Renal cortex interstitium (tissue), 11 donors: ENCODE measurements around the gene XYLT1. TPM values are rescaled to one million over a fixed set of nuclear protein-coding genes. Genes with fewer than 3 reads are reported as not detected.

Source experiments
- DNase-seq, 11 donors: peaks; one replicate each; pipeline ENCODE4 v3.0.0-alpha.2; 2013; ENCODE audit warnings: low read depth in 9 of 11, low spot score in 4 of 11; ENCODE audit errors: extremely low read depth in 1 of 11
- polyA plus RNA-seq, 3 donors: library from polyadenylated mRNA; unstranded; fragments of 120-200 nt; gene quantifications; one replicate each; pipeline ENCODE4 v1.2.1, GENCODE V29; 2013; ENCODE audit not compliant: insufficient read length in 3 of 3

XYLT1 gene
- polyA plus RNA-seq, 3 donors, result 6.8 to 10.5 (median 7.8) TPM

DNA sequence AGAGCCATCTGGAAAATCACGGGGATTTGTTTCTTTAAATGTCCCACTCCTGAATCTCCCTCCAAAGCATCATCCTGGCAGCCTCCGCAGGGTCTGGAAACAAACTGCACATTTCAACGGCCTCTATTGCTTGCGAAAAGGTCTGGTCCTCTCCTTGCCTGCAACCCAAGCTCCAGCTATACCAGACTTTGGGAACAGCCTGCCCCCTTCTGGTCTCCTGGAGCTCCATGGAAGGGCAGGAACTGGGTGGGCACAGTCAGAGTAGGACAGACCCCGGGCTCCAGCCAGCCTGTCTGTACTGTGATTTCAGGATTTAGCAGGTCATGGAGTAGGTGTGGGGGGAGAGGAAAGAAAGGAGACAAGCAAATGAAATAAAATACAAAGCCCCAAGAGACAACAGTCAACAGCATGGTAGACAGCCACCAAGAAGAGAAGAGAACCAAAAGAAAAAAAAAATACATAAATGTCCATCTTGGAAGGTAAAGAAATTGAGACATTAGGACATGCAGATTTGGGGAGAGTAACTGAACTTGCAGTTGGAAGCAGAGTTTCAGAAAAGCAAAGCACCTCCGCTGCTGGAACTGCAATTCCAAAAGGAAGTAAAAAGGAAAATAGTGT lies 2.7 kb downstream of the XYLT1 start:
- peak in 8 of 11 donors; percentile 47 to 76 (median 64) for DNase-seq

DNA sequence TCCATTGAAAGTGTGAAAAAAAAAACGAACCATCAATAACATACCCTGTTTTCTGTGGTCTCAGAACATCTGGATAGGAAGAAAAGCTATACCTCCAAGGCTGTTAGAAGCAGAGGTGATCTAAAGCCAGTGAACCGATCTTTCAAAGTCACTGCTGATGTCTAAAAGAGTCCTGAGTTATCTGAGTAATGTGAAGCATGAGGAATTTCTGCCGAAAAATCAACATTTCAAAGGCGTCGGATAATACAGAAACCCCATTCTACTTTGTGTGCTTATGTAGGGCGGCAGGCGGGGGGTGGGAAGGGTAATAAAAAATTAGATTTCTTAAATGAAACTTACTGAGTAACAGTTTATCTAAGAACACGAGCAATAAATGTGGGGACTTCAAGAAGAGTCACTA lies 3.9 kb downstream of the XYLT1 start:
- no peak for DNase-seq

DNA sequence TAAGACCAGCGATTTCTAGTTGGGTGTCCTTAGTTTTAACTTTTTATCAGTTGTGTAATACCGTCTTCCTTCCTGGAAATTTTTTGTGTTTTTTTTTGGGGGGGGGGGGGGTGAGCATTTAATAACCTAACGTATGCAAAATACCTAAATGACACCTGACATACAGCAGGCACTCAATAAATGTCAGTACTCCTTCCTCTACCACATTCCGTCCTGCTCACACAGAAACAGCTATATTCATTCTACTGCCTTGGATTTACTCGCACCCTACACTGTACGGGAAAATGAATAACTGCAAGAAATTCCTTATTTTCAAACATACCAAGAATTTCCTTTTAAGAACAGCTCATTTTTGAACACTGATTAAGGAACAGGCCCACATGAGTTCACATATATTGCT lies 5.3 kb downstream of the XYLT1 start:
- DNase-seq, result no peak

DNA sequence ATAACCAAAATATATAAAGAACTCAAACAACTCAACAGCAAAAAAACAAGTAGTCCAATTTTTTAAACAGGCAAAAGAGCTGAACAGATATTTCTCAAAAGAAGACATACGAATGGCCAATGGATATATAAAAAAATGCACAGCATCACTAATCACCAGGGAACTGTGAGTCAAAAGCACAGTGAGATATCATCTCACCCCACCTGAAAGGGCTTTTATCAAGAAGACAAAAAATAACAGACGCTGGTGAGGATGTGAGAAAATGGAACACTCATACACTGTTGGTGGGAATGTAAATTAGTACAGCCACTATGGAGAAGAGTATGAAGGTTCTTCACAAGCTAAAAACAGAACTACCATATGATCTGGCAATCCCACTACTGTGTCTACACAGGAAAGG lies 7.4 kb downstream of the XYLT1 start:
- no peak for DNase-seq

DNA sequence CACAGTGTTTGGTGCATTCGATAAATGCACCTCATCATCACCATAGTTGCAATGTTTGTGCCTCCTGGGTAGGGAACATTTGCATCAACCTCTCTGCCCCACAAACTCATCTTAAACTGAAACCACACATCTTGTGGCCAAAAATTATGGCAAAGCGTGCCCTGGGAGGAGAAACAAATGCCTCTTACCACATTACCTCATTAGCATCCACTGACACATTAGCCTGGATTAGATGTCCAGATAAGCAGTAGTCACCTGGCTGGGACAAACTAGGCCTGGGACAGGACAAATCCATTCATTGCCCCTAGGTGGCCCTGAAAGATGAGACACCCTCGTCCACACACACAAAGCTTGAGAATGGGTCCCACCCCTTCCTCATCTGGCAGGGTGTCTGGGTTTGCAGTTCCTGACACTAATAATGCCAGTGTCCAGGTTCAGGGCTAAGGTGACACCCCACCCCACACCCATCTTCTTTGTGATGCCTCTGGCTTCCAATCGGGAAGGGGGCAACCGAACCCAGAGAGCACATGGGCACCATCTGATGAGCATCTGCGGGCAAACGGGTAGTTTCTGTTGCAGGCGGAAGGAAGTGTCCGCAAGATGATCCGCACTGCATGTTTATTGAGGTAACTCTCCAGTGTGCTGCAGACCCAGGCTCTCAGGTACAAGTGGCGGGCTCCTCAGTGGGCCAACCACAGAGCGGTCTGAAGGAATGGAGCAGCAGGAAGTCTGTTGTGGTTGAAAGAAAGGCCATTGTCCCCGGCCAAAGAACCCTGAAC lies 8.6 kb downstream of the XYLT1 start:
- no peak for DNase-seq

DNA sequence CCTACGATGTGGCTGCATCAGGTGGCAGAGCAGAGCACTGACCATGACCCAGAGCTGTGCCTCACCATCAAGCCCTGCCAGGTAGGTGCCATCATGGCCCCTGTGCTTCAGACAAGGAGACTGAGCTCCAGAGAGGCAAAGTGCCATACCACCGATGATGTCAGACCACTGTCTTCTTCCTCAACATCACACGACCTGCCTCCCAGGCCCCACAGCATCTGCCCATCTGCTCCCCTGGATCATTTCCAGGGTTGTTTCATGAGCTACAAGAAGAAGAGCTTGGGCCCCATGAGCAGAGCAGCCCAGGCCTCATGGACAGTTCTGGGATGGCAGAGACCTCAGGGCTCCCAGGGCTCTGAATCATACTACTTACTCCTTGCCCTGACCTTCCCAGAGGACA lies 9.9 kb downstream of the XYLT1 start:
- DNase-seq, result no peak

DNA sequence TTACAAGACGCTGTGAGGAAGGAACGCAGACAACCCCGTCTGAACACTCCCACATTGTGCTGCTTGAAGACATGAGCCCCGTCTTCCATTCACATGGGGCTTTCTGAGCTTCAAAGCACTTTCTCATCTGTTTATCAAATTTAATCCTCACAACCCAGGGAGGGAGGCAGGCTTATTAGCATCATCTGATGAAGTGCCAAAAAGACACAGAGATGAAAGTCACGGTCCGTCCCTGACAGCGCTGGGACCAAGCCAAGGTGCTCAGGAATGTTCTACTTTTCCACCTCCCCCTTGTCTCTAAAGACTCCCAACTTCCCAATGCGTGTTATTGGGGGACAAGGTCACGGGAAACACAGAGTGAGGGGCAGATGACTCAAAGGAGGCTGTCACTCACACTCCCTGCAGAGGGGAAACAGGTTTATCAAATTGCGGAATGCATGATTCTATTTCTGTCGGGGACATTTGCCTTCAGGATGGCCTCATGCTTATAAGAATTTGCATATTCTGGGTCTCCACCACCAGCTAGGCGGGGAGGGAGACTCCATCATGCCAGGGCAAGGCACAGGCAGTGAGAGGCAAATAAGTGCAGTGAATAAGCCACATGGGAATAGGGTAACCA lies 10.7 kb downstream of the XYLT1 start:
- no peak for DNase-seq

DNA sequence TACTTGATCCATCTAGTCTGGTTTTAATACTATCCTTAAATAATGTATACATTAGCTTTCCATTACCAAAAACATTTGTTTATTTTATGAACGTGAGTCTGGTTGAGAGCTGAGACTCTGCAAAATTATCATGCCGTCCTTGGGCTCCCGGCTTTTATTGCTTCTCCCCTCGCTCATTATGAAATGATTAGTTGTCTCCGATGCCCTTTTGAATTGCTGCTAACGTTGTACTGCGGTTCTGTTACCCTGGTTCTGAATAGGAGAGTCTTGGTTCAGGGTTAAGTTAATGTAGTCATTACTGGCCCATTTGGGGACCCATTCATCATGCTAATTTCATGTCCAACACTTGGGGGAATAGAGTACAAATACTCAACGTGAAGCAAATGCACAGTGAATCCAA lies 12.8 kb downstream of the XYLT1 start:
- no peak for DNase-seq

DNA sequence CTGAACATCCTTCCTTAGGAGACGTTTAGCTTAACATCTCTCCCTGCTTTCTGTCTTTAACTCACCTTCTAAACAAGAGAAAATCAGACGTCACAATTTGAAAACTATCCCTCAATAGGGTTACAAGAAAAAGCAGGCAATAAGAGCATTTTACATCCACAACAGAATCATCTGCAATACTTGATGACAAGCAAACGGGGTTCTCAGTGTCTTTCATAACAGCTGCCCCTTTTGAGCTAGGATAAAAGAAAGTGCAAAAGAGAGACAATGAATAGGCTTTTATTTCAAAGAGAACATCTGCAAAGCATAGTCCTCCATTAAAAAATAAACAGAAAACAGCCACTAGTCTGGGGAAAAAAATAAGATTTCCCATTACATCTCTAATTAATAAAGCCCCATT lies 13.2 kb downstream of the XYLT1 start:
- no peak for DNase-seq

DNA sequence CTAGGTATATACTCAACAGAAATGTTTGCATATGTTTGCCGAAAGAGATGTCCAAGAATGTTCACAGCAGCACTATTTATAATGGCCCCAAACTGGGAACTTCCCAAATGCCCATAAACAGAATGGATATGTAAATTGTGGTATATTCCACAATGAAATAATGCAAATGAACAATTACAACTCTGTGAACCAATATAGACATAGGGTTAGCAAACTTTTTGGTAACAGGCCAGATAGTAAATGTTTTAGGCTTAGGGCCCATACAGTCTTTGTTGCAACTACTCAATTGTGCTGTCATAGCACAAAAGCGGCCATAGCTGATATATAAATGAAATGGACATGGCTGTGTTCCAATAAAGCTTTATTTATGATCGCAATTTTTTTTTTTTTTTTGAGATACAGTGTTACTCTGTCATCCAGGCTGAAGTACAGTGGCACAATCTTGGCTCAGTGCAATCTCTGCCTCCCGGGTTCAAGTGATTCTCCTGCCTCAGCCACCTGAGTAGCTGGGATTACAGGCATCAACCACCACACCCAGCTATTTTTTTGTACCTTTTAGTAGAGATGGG lies 16.5 kb downstream of the XYLT1 start:
- DNase-seq, result no peak

DNA sequence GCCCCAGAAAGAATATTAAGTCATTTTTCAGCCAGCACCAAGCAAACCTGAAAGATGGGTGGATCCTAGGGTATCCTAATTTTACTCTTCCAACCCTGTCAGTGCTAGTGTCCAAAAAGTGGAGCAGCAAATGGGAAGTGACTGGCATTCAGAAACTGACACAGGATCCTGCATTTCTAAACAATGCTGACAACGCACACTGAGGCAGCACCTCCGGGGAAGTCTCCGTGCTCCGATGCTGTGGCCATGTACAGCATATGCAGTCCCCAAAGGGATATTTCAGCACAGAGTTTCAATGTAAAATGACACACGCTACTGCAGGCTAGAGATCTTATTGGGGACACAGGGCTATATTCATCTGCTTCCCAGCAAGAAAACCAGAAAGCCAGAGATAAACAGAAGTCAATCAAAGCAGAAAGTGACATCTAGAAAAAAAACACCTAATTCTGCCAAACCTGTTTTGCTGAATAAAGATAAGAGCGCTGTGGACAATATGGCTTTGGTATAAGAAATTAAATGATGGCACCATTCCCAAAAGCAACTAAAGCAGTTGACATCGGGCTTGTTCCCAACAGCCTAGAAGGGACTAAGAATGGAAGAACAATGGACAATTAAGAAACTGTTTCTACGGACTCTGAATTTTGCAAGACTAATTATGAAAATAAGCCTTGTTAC lies 17.3 kb downstream of the XYLT1 start:
- DNase-seq, result no peak

DNA sequence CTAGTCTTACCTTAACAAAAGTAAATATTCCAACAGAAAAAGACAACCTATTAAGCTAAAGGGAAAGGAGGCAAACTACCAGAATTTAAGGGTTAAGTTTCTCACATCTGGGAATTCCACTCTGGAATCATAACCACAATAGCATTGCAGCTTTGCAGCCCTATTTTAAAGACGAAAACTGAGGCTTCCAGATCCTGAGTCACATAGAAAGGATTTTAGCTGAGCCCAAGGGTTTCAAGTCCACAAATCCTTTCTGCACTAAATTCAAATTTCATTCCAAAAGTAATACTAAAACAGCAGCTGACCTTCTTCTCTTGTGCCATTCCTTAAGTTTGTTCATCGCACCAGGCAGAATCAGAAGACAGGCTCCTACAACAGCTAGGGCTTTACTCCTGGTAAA lies 17.8 kb downstream of the XYLT1 start:
- no peak for DNase-seq

DNA sequence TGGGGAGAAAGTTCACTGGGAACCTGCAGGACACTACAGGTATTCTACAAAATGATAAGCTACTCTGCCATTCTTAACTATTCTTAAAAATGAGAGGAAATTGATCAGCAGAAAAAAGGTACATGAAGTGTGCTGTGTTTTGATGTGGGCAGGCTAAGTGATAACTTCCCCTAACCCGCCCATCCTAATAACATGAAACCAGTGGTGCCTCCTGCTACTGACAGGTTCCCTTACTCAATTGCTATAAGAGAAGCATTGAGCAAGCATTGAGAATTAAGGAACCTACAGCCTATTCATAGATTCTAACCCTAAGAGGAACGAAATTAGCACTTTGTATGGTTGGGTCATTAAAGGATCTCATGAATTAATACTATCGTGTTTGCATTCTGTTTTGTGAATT lies 18.9 kb downstream of the XYLT1 start:
- no peak for DNase-seq

DNA sequence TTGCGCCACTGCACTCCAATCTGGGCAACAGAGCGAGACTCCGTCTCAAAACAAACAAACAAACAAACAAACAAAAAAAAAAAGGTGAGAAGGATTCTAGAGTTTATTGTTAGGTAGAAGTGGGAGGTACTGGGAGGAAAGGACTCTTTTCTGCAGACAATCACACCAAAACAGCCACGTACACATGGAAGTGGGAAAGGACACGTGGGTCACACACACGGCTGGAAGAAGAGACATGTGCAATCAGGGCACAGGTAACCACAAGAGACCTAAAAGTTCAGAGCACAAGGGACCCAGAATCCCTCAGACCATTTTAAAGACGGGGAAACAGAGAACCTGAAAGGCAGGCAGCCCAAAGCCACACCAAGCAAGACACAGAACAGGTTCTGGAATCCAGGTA lies 20.5 kb downstream of the XYLT1 start:
- no peak for DNase-seq

DNA sequence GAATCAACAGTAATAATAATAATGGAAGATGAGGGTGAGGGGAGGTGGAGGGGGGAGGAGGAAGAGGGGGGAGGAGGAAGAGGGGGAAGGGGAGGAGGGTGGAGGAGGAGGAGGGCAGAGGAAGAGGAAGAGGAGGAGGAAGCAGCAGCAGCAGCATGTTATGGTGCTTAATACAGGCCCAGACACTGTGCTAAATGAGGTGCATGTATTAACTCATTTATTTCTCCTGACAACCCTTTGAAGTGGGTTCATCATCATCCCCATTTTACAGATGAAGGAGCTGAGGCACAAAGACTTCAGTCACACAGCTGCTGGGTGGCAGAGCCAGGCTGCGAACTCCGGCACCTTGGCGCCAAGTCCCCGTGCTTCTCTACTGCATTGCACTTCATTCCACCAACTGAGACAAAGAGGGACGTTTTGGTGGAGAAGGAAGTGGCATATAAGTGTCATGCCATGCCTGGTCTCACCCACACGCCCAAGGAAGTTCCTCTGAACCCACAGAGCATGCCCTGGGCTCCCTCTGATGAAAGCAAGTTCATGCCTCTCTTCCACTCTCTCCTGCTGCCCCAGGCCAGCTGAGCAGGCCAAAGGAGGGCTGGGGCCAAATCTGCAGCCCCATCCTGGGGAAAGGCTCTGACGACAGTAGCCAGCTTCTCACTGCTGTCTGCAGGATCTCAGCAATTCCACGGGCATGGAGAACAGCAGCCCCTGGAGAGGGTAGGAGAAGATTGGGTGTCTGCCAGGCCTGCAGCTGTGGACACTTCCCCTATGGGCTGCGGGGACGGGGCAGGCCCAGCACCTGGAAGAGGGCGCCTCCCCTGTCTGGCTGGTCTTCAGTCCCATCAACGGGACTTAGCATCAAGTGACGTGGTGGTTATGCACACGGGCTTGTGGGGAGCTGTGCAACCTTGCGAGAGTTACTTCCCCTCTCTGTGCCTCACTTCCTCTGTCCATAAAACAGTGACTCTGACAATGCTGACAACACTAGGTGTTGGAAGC lies 21.8 kb downstream of the XYLT1 start:
- DNase-seq, result no peak

DNA sequence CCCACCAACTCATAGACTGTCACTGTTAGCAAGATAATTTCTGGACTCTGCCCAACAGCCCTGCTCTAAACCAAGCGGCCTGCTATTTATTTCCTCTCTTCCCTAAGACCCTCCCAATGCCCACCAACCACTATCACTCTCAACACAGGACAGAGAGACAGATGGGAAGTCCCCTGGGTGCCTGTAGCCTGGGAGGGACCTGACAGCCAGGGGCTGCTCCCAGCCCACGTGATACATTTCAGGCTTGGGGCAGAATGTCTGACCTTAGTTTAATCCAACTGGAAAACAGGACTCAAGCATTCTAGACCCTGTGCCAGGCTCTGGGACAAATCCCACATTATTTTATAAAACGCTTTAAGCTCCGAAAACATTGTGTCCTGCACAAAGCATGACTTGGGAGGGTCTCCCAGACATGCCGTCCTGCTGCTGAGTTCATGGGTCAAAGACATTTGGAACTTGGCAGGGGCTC lies 23.6 kb downstream of the XYLT1 start:
- DNase-seq, result no peak

DNA sequence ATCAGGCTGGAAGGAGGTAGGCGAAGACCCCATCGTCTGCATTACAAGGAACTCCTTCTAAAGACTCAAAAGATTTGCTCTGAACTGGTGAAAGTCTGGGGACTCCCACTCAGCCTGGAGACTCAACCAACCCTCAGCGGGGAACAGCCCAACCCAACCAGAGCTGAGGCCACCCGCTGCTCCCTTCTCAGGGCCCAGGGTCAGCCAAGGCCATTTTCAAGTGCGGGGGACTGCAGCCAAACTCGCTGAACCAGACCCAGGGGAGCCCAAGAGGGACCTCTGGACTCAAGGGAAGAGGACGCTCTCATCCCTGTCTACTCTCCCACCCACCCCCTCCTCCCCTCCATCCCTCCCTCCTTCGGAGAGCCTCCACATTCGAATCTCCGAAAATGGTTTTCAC lies 24.1 kb downstream of the XYLT1 start:
- peak in 1 of 11 donors; percentile 32 for DNase-seq

DNA sequence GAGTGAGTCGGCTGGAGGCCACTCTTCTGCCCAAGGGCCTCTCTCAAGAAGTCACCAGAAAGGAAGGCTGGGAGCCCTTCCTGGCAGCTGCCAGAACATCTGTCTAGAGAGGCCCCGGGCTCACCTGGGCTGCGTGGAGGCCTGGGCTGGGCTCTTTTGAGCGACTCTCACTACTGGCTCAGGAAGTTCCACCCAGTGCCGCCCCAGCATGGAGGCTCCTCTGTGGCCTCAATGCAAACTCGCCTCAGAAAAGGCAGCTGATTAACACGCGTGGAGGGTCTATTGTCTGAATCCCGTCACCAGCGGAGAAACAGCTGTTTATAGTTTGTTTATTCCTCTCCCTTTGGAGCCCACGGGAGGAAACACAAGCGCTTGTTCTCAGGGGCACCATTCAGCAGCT lies 25.3 kb downstream of the XYLT1 start:
- DNase-seq, result no peak
